GM12874 (cell line): ENCODE results near the gene FNDC1.

Source experiments
- CTCF ChIP-seq: IDR thresholded peaks from 2 replicates; pipeline ENCODE4 v1.5.1; 2011; ENCODE audit warnings: low read depth, mild to moderate bottlenecking, control low read depth, low read length, moderate library complexity; ENCODE audit not compliant: insufficient read depth

Gene FNDC1

DNA sequence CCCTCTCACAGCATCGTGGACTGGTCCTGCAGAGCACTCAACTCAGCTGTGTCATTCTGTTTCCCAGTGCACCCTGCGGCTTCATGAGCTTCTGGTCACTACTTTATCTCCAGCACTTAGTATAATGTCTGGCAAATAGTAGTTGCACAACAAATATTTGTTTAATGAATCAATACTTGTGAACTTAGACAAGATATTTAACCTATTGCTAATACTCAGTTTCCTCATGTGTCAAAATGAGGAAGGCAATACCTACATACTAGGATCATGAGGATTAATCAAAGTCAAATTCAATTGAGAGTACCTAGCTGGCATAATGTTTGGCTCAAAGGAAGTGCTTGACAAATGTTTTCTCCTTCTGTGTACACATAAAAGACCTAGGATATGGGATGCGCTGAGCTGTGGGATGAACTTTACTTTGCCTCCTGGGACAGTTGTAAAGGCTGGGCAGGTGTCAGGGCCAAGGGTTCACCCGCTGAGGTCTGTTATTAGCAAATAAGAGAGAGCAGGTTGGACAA is 86.3 kb downstream of the FNDC1 start:
- TF ChIP-seq CTCF: no peak

GRCh38 chr6:159256128-159256527 is 86.9 kb downstream of the FNDC1 start:
- no peak for TF ChIP-seq CTCF

- no peak for TF ChIP-seq CTCF
These were observed 88.6 kb downstream of the FNDC1 start for GRCh38 chr6:159257846-159258245.

- no peak for TF ChIP-seq CTCF
These were observed 90.4 kb downstream of the FNDC1 start for GRCh38 chr6:159259441-159260125.

GRCh38 chr6:159260208-159260607 is 91.0 kb downstream of the FNDC1 start:
- no peak for TF ChIP-seq CTCF

DNA sequence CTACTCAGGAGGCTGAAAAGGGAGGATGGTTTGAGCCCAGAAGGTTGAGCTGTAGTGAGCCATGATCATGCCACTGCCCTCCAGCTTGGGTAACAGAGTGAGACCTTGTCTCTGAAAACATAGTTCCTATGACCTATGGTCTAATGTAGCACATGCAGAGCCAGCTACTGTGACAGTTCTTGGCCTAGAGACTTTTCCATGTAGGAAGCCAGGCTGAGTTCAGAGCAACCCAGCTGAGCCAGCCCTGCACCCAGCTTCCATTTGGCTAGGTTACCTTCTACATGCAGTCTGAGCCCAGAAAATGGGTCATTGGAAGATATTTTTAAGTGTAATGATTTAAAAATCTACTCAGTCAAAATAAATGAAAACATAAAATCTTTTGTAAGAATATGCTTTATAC is 92.8 kb downstream of the FNDC1 start:
- no peak for TF ChIP-seq CTCF

- no peak for TF ChIP-seq CTCF
These were observed 93.4 kb downstream of the FNDC1 start for GRCh38 chr6:159262586-159262985.
